Dermis blood vessel endothelial cell (primary cell): ENCODE measurements around the gene FUT9. TPM values are rescaled to one million over a fixed set of nuclear protein-coding genes. Genes with fewer than 3 reads are reported as not detected.

Experiments
- DNase-seq: peaks from one replicate; pipeline ENCODE4 v3.0.0; 2010
- total RNA-seq: library from RNA; depleted of rRNA; stranded (reverse); fragments of >200 nt; gene quantifications from 2 replicates; pipeline ENCODE4 v1.2.3, GENCODE V29; 2014

The FUT9 gene
- total RNA-seq, 1 donor from 2014 or later = not detected

- no peak for DNase-seq
Measured at GRCh38 chr6:96074006-96074405, 58.2 kb downstream of the FUT9 start.

GRCh38 chr6:96075826-96076225, 60.1 kb downstream of the FUT9 start:
- no peak for DNase-seq

GRCh38 chr6:96086745-96087144, 71.0 kb downstream of the FUT9 start:
- DNase-seq = no peak

- no peak for DNase-seq
Measured at GRCh38 chr6:96089173-96089572, 73.4 kb downstream of the FUT9 start.

GRCh38 chr6:96094077-96094476, 78.3 kb downstream of the FUT9 start:
- no peak for DNase-seq

GRCh38 chr6:96099069-96099468, 83.3 kb downstream of the FUT9 start:
- DNase-seq = no peak

GRCh38 chr6:96101564-96101963, 85.8 kb downstream of the FUT9 start:
- DNase-seq = no peak

GRCh38 chr6:96104910-96105309, 89.1 kb downstream of the FUT9 start:
- DNase-seq = no peak

GRCh38 chr6:96110878-96111277, 95.1 kb downstream of the FUT9 start:
- DNase-seq = no peak

- DNase-seq = no peak
Measured at GRCh38 chr6:96116674-96117073, 100.9 kb downstream of the FUT9 start.

GRCh38 chr6:96124778-96125177, 109.0 kb downstream of the FUT9 start:
- DNase-seq = no peak

GRCh38 chr6:96138406-96138805, 122.6 kb downstream of the FUT9 start:
- no peak for DNase-seq

GRCh38 chr6:96142142-96142541, 126.4 kb downstream of the FUT9 start:
- DNase-seq = no peak

GRCh38 chr6:96150431-96150830, 134.7 kb downstream of the FUT9 start:
- DNase-seq = no peak

- DNase-seq = no peak
Measured at GRCh38 chr6:96151707-96152106, 135.9 kb downstream of the FUT9 start.

GRCh38 chr6:96152114-96152708, 136.4 kb downstream of the FUT9 start:
- no peak for DNase-seq

- no peak for DNase-seq
Measured at GRCh38 chr6:96153775-96154174, 138.0 kb downstream of the FUT9 start.

- no peak for DNase-seq
Measured at GRCh38 chr6:96156425-96156824, 140.7 kb downstream of the FUT9 start.

GRCh38 chr6:96157018-96157565, 141.3 kb downstream of the FUT9 start:
- DNase-seq = no peak

- no peak for DNase-seq
Measured at GRCh38 chr6:96162711-96163120, 146.9 kb downstream of the FUT9 start.

GRCh38 chr6:96164802-96165201, 149.0 kb downstream of the FUT9 start:
- no peak for DNase-seq

- DNase-seq = no peak
Measured at GRCh38 chr6:96171112-96171511, 155.3 kb downstream of the FUT9 start.

GRCh38 chr6:96184798-96185197, 169.0 kb downstream of the FUT9 start:
- DNase-seq = no peak

GRCh38 chr6:96186094-96186493, 170.3 kb downstream of the FUT9 start:
- no peak for DNase-seq
